ENCODE measurements around the gene PSORS1C2.
A peak's percentile ranks its signal among the peaks of the same experiment; 100 is the strongest.

PSORS1C2 gene

GRCh38 chr6:31140643-31141042 is 1.8 kb upstream of the PSORS1C2 start:
- no peak for DNase-seq (ENCODE audit: low read depth)

DNA sequence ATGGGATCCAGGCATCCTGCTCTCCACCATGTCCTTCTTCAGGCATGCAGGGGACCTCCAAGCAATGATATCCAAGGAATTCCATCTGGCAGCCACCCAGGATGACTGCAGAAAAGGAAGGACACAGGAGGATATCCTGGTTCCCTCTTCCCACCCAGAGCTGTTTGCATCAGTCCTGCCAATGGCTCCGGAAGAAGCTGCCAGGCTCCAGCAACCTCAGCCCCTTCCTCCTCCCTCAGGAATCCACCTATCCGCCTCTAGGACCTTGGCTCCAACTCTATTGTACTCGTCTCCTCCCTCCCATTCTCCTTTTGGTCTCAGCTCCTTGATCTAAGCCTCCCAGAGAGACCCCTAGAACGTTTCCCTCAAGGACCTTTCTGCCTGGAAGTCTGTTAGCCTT is 733 bp upstream of the PSORS1C2 start:
- no peak for DNase-seq (ENCODE audit: low read depth)

GRCh38 chr6:31135710-31136109 is 3.2 kb downstream of the PSORS1C2 start:
- no peak for DNase-seq (ENCODE audit: low read depth)

- no peak for DNase-seq (ENCODE audit: low read depth)
Observed at GRCh38 chr6:31132806-31133205, 6.1 kb downstream of the PSORS1C2 start.

- DNase-seq (ENCODE audit: low read depth) = no peak
Observed at GRCh38 chr6:31131595-31131994, 7.3 kb downstream of the PSORS1C2 start.

- DNase-seq (ENCODE audit: low read depth) = no peak
Observed at GRCh38 chr6:31130751-31131150, 8.1 kb downstream of the PSORS1C2 start.

GRCh38 chr6:31129130-31129529 is 9.7 kb downstream of the PSORS1C2 start:
- no peak for DNase-seq (ENCODE audit: low read depth)

DNA sequence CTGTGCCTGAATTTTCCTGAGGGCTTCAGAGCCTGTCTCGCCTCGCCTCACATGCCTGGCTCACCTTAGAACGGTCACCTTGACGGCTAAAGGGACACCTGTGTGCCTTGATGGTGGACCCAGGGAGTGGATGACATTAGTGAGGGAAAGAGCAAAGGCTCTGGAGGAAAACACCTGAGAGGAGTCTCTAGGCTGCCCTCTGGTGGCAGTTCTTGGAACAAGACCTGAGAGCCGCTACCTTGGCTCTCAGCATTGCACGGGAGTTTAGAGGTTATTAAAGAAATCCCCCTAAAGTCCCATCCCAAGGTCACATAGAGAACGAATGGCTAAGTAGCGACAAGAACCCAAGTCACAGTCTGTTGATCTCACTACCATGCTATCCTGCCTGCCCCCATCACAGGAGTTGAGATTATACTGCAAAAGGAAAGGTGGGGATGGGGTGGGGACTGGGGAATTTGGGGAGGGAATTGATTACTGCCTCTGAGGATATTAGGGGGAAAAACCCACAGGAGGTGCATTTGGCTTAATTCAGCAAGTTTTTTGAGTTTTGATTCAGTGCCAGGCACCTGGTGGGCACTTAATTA is 10.7 kb downstream of the PSORS1C2 start:
- peak; percentile 54 for DNase-seq (ENCODE audit: low read depth)

GRCh38 chr6:31126396-31127175 is 12.3 kb downstream of the PSORS1C2 start:
- no peak for DNase-seq (ENCODE audit: low read depth)

DNA sequence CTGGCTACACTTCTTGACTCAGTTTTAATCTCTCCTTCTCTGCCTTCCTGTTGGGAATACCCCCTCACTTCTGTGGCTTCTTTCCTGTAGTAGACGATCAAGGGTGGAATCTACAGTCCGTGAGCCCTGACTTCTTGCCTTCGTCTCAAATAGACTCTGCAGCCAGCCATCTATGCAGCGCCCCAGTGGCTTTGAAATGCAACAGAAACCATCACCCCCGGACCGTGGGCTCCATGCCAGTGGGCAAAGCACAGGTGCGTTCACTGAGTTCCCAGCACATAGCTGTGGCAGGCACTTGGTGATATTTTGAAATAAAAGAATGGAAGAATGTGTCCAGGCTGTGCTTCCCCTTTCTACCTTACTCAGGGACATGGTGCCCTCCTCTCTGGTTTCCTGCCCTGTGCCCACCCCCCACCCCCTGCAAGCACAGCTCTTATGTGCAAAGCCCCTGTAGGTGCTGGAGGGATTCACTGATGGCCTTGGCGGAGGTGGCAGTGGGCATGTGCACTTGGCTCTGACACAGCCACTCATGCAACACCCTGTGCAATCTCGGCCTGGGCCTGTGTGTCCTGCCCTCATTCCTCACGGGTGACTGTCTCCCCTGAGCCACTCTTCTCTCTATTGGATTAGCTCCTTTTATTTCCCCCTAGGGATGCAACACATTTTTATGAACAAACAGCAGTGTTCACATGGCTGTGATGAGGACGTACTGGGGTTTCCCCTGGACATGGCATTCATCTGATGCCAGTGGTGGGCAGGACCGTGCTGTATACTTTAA is 13.1 kb downstream of the PSORS1C2 start:
- no peak for DNase-seq (ENCODE audit: low read depth)

DNA sequence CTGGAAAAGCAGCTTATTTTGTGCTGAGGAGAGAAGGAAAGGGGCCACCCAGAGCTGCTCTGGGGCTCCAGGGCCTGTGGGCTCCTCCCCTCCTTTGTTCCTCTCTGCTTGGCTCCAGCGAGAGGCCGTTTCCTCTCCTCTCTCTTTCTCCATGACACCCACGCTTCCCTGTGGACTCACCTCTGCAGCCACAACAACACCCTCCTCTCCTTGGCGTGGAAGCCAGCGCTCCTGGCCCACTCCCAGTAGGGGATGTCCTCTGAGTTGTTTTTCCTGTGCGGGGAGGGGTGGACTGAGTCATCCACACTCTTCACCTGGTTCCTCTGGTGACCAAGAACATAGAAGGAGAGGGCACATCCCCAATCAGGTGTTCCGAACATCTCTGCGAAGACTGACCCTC is 13.7 kb downstream of the PSORS1C2 start:
- DNase-seq (ENCODE audit: low read depth) = no peak

- DNase-seq (ENCODE audit: low read depth) = no peak
Observed at GRCh38 chr6:31122791-31123706, 15.8 kb downstream of the PSORS1C2 start.

- no peak for DNase-seq (ENCODE audit: low read depth)
Observed at GRCh38 chr6:31121131-31121790, 17.6 kb downstream of the PSORS1C2 start.

DNA sequence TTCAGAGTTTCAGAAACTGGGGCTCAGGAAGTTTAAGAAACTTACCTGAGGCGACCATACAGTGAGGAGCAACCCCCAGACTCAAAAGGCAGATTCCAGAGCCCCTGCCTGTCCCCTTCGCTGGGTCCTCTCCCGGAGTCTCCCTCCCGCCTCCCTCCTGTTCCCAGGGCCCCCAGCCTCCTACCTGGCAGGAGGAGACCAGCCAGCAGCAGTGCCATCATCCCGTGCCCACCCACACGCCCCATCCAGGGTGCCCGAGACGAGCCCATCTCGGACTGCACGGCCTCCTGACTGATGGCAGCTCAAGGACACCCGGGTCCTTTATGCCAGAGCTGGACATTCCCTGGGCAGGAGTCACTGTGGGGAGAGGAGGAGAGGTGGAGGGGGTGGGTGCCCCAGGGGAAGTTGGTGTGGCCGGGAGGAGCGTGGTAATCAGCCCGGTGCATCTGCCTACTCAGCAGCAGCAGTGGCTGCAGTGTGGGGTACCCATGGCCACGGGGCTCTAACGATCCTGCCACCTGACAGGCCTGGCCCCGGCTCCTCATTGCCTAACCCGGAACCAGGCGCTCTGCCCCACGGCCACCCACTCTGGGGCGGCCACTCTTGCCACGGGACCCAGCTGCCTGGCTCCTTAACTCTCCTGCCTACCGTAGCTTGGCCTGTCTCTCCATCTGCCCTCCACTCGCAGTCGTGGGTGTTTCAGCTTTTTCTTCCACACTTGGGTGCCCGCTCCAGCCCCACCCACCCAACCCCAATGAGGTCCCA is 18.5 kb downstream of the PSORS1C2 start, which contains the start of gene CDSN:
CDSN (minus strand) TSS at position 296 of the 765 bp plus-strand sequence; CDS start at position 269, 27 bp downstream.
- DNase-seq (ENCODE audit: low read depth) = no peak

DNA sequence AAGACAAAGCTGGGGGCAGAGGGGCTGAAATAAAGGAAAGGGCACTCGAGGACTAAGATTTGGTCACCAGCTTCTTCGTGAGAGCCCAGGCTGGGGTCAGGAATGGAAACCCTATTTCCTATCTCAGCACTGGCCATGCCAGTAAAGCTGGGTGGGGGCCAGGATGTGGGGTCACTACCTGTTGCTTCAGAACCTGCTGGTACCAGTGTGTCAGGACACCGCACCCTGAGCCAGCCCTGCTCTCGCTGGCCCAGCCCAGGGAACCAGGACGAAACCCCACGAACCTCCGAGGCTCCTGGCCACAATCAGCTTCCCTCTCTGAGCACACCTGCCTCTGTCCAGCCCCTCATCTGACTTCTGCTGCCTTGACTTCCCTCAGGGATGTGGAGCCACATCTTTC is 20.7 kb downstream of the PSORS1C2 start:
- no peak for DNase-seq (ENCODE audit: low read depth)

GRCh38 chr6:31116661-31117385 is 22.0 kb downstream of the PSORS1C2 start:
- DNase-seq (ENCODE audit: low read depth) = no peak

DNA sequence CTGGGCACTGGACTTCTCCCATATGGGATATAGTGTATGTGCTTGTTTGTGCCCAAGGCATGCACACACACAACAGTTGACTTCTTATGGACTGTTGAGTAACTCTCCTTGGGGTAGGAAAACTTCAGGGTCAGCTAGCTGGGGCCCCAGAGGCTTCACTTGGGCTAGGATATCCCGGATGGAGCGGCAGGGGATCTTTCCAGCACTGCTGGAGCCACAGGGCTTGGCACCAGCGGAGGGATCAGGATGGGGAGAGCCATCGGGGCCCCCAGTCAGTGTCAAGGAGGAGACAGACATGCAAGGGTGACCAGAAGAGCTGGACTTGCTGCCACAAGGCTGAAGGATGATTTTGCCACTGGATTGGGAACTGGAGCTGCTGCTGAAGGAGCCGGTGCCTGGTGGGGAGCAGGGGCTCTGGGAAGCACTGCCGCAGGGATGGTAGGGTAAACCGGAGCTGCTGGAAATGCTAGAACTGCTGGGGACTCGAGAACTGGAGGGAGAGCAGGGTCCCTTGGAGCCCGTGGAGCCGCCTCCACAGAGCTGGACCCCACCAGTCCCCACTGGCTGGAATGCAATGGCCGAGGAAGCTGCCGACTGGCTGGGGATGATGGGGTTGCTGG is 22.8 kb downstream of the PSORS1C2 start:
- no peak for DNase-seq (ENCODE audit: low read depth)

DNA sequence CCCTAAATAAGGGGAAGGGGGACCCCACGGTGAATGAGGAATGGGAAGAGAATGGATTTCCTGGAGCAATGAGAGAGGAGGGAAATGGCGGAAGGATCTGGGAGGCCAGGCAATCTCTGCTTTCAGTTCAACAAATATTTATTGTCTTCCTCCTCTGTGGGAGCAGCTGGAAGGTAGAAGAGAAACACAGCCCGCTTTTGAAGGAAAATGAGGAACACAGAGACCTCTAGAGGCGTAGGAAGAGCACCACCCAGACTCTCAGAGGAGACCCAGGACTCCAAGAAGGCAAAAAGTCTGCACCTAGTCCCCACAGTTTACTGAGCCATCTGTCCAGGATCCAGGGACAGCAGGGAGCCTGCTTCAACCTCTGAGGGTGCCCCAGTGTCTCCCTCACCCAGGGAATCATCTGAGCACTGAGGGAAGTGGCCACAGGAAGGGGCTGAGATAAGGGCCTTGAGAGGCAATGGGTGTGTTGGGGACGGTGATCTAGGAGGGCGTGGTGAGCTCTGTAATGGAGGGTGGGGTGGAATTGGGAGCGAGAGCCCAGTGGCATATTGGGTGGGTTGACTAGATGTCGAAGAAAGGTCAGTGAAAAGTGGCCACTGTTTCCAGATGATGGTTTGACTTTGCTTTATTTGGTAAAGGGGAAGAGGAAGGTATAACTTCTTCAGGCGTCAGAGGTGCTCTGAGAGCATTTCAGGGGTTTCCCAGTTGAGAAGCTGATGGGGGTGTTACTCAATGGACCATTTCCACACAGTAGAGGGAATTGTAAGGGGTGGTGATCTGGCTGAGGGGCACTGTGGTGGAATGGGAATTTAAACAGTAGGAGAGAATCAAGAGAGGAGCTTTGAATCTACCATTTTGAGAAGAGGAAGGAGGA is 23.7 kb downstream of the PSORS1C2 start:
- no peak for DNase-seq (ENCODE audit: low read depth)

GRCh38 chr6:31114541-31114878 is 24.4 kb downstream of the PSORS1C2 start, which contains the start of gene PSORS1C1:
Gene PSORS1C1 (plus strand): TSS chr6:31114800. CDS start chr6:31129633, 14,833 bp downstream.
- DNase-seq (ENCODE audit: low read depth) = no peak

All from activated T-cell treated with anti-CD3 and anti-CD28 coated beads for 48 hours (primary cell).